ENCODE measurements around the gene RCL1. TPM values are rescaled to one million over a fixed set of nuclear protein-coding genes. Genes with fewer than 3 reads are reported as not detected.

Gene RCL1, protein sequence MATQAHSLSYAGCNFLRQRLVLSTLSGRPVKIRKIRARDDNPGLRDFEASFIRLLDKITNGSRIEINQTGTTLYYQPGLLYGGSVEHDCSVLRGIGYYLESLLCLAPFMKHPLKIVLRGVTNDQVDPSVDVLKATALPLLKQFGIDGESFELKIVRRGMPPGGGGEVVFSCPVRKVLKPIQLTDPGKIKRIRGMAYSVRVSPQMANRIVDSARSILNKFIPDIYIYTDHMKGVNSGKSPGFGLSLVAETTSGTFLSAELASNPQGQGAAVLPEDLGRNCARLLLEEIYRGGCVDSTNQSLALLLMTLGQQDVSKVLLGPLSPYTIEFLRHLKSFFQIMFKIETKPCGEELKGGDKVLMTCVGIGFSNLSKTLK
- 7.0 and 7.8 TPM in 2 replicates for polyA plus RNA-seq (2011; rRNA removed)
- polyA minus RNA-seq (2011; rRNA and poly(A)+ RNA removed): 9.1 and 14.7 TPM in 2 replicates

DNA sequence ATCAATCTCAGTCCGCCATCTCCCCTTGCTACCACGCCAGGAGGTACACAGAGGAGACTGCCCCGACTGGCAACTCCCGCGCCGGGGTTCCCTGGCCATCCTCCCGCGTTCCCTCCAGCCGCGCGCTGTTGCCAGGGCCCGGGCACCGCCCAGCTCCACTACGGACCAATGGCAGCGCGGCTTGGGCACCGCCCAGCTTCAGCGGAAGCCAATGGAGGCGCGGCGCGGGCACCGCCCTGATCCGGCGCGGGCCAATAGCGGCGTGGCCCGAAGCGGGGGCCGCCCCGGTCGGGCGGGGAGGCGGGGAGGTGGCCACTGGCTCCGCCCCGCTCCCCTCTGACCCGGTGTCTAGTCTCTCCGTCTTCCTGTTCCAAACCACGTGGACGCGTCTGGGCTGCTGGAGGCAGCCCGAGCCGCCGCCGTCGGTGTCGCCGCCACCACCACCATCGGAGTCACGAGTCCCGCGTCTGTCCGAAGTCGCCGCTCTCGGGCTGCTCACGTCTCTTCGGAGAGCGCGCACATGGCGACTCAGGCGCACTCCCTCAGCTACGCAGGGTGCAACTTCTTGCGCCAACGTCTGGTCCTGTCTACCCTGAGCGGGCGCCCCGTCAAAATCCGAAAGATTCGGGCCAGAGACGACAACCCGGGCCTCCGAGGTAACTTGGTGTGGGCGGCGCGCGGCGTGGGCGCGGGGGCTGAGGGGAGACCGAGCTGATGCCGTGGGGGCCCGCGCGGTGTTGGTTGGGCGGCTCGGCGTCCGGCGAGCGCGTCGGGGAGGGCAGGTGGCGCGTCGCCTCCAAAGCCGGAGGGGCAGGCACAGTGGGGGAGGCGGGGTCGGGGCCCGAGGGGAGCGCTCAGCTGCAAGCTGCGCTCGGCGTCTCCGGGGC is at the start of gene RCL1:
Gene RCL1, plus strand, starts transcription at position 373 of the 887 bp plus-strand sequence. Its CDS starts 148 bp downstream, at position 521.
- H3K9me3 ChIP-seq (ENCODE audit: control insufficient read depth, insufficient read depth, low read length): no peaks in the 10 kb centered on the region; the same call in 1 of the 2 replicates
- ChIA-PET POLR2A (interaction anchor here (0.7 to 2.2 kb wide), 5 partner anchors 23 to 192 kb away, joined by 3 to 9 read pairs (median 5); partner anchors contain the start of genes AK3 and JAK2), CTCF (interaction anchor here (0.8 to 3.5 kb wide), 4 partner anchors 30 to 200 kb away, joined by 3 to 17 read pairs (median 4); no protein-coding TSS in a partner anchor)
- peak; percentile 80 for DNase-seq (ENCODE audit: low read depth, low spot score)
- H3K27me3 ChIP-seq (ENCODE audit: control insufficient read depth, insufficient read depth, low read length): no peaks in the 10 kb centered on the region
- H3K4me3 ChIP-seq (ENCODE audit: low read depth, low read length): peak within 1 kb of the TSS; percentile 94
- H3K27ac ChIP-seq (ENCODE audit: low read depth, low read length): peak within 1 kb of the TSS; percentile 47
- TF ChIP-seq, protein P1, sequence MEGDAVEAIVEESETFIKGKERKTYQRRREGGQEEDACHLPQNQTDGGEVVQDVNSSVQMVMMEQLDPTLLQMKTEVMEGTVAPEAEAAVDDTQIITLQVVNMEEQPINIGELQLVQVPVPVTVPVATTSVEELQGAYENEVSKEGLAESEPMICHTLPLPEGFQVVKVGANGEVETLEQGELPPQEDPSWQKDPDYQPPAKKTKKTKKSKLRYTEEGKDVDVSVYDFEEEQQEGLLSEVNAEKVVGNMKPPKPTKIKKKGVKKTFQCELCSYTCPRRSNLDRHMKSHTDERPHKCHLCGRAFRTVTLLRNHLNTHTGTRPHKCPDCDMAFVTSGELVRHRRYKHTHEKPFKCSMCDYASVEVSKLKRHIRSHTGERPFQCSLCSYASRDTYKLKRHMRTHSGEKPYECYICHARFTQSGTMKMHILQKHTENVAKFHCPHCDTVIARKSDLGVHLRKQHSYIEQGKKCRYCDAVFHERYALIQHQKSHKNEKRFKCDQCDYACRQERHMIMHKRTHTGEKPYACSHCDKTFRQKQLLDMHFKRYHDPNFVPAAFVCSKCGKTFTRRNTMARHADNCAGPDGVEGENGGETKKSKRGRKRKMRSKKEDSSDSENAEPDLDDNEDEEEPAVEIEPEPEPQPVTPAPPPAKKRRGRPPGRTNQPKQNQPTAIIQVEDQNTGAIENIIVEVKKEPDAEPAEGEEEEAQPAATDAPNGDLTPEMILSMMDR (IDR thresholded peaks at IDR 0.05; ENCODE audit: low read depth, low read length): no peak

DNA sequence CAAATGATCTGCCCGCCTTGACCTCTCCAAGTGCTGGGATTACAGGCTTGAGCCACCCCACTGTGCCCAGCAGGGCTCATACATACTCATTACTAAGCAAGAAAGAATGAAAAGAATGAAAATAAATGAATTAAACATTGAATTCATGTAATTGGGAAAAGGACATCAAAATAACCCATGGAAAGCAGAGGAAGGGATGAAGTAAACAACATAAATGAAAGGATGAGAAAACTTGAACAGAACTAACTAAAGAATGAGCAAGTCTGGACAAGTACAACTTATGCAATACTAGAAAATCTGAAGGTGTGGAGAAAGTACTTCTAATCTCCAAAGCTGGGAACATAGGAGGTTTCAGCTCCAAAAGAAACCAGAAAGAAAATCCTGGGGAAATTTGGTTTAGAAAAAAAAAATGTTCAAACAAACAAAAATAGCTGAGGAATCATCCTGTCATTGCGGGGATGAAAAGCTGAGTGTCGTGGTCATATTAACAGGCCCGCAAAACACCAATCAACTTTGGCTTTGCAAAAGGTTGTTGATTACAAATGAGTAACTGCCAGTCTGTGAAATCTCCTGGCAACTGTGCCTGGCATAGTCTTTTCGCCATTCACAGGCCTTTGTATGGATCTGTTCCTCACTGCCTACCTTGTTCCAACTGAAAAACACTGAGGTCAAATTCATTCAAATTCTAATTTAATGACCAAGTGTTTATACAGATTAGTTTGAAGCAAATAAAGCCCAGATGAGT is 49.4 kb upstream of the RCL1 start:
- Histone ChIP-seq H3K9me3 (ENCODE audit: control insufficient read depth, insufficient read depth, low read length) (no peaks in the 10 kb centered on the region), H3K27me3 (ENCODE audit: control insufficient read depth, insufficient read depth, low read length) (no peaks in the 10 kb centered on the region), H3K27ac (ENCODE audit: low read depth, low read length) (no peak overlapping the region), H3K4me3 (ENCODE audit: low read depth, low read length) (no peak overlapping the region)
- TF ChIP-seq, protein P1 (IDR thresholded peaks at IDR 0.05; ENCODE audit: low read depth, low read length): no peak
- ChIA-PET CTCF (interaction anchor here (1.6 to 2.3 kb wide), 3 partner anchors 16 to 245 kb away, joined by 4 to 11 read pairs (median 7); no protein-coding TSS in a partner anchor), POLR2A (no interaction called here)
- DNase-seq (ENCODE audit: low read depth, low spot score): no peak

DNA sequence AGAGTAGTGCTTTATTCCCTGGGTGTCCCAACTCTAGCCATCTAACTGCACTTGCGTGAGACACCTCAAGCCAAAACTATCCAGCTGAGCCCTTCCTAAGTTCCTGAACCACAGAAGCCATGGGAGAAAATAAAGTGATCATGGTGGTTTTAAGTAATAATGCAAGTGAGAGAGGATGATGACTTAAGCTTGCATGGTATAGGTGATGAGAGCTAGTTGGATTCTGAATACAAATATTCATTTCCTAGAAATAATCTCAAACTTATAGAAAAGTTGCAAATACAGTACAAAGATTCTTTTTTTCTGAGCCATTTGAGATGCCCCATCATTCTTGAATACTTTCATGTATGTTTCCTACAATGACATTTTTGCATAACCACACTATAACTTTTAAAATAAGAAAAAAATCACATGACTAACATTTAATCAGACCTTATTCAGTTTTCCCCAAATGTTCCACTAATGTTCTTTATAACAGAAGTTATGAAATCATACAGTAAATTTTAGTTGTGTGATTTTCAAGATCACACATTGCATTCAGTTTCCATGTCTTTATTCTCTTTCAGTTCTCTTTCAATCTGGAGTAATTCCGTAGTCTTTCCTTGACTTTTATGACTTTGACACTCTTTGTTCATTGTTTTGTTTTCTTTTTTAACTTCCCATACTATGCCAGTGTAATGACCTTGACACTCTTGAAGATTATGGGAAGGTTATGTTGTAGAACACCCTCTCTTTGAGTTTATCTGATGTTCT is 46.3 kb upstream of the RCL1 start:
- Histone ChIP-seq H3K27ac (ENCODE audit: low read depth, low read length) (no peak overlapping the region), H3K9me3 (ENCODE audit: control insufficient read depth, insufficient read depth, low read length) (no peaks in the 10 kb centered on the region), H3K27me3 (ENCODE audit: control insufficient read depth, insufficient read depth, low read length) (no peaks in the 10 kb centered on the region), H3K4me3 (ENCODE audit: low read depth, low read length) (no peak overlapping the region)
- no peak for DNase-seq (ENCODE audit: low read depth, low spot score)
- POLR2A ChIA-PET: no interaction called here
- CTCF ChIA-PET: interaction anchor here (0.6 to 2.3 kb wide), 5 partner anchors 11 to 245 kb away, joined by 3 to 10 read pairs (median 3); no protein-coding TSS in a partner anchor
- TF ChIP-seq, protein P1 (IDR thresholded peaks at IDR 0.05; ENCODE audit: low read depth, low read length): no peak

DNA sequence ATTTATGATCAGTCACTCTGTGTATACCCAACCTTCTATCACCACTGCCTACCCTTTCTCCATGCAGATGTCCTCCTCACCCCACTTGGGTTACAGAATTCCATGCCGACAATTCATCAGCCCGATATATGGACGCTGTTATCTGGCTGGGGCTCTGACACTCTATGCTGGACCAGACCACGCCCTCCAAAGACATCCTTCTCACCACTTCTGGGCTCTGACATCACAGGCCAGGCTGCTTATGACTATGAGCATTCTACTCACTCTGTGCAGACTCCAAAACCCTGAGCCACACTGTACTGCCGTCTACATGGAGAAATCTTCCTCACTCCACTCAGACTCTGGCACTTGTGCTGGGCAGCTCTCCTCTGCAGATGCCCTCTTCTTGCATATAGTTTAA is 44.1 kb upstream of the RCL1 start:
- ChIA-PET CTCF (interaction anchor here (1.0 to 2.9 kb wide), 7 partner anchors 8 to 852 kb away, joined by 3 to 22 read pairs (median 6); partner anchors contain the start of genes AK3 and JAK2), POLR2A (no interaction called here)
- no peak overlapping the region for H3K4me3 ChIP-seq (ENCODE audit: low read depth, low read length)
- H3K27me3 ChIP-seq (ENCODE audit: control insufficient read depth, insufficient read depth, low read length): no peaks in the 10 kb centered on the region
- no peak for DNase-seq (ENCODE audit: low read depth, low spot score)
- TF ChIP-seq, protein P1 (IDR thresholded peaks at IDR 0.05; ENCODE audit: low read depth, low read length): no peak
- no peaks in the 10 kb centered on the region for H3K9me3 ChIP-seq (ENCODE audit: control insufficient read depth, insufficient read depth, low read length)
- H3K27ac ChIP-seq (ENCODE audit: low read depth, low read length): no peak overlapping the region
